Effector CD8-positive, alpha-beta T cell (primary cell): ENCODE results near the gene DNPEP.

ENCODE experiments used
- DNase-seq: peaks from one replicate; lab custom pipeline; 2025; lab: John Stamatoyannopoulos, UW
- total RNA-seq, 4 experiments: gene quantifications; one replicate each; lab custom pipeline; 2026; lab: John Stamatoyannopoulos, UW

The DNPEP gene
- total RNA-seq, result 65.0 to 107 (median 75.6) reads per million in 4 experiments

DNA sequence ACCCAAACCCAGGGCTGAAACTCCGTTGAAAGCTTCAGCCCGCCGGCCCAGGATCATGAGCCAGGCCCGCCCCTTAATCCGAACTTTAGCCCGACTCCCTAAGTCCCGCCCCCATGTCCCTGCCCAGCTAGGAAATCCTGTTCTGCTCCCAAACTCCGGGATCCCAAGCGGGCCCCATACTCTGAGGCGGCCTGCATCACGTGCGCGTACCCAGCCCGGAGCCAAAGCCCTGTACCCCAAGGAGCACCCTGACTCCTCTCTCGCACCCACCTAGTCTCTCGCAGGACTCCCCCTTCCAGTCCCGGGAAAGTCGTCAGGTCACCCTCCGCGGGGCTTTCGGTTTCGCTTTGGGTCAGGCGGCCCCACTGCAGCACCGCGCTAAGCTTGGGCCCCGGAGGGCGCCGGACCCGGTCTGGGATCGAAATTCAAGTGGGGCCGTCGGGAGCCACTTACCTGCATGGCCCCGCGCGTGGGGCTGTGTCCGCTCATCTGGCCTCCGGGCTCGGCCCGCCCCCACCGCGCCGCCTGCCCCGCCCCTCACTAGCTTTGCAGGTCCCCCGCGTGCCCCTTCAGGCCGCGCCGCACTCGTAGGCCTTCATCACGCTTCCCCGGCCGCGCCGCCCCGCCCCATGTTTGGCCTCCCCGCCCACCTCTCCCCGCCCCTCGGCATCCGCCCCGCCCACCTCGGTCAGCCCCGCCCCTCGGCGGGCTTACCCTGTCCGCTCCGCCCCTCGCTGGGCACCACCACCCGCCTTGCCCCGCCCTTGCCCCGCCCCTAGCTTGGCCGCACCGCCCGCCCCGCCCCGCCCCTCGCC is at the start of gene DNPEP:
Gene DNPEP, minus strand, starts transcription at position 607 of the 815 bp plus-strand sequence. Its CDS starts 118 bp downstream, at position 489.
- DNase-seq, result peak; percentile 99

GRCh38 chr2:219437141-219437540 is 49.4 kb upstream of the DNPEP start:
- no peak for DNase-seq

DNA sequence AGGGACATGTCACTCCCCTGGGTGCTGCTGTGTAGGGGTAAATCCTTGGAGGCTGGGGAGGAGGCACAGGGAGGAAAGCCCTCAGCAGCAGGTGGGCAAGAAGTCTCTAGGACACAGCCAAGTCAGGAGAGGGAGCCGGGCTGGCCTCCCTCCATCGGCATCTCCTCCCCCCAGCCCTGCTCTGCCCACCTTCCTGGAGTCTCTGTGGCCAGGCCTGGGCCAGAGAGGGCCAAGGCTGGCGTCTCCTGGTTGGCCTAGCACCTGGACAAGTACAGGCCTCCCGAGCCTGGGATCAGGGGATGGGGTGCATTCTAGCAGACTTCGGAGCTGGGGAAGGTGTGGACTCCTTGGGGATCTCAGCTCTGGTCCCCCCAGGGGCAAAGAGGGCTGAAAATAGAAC is 48.8 kb upstream of the DNPEP start:
- no peak for DNase-seq

- no peak for DNase-seq
Measured at GRCh38 chr2:219435701-219436100, 48.0 kb upstream of the DNPEP start.

DNA sequence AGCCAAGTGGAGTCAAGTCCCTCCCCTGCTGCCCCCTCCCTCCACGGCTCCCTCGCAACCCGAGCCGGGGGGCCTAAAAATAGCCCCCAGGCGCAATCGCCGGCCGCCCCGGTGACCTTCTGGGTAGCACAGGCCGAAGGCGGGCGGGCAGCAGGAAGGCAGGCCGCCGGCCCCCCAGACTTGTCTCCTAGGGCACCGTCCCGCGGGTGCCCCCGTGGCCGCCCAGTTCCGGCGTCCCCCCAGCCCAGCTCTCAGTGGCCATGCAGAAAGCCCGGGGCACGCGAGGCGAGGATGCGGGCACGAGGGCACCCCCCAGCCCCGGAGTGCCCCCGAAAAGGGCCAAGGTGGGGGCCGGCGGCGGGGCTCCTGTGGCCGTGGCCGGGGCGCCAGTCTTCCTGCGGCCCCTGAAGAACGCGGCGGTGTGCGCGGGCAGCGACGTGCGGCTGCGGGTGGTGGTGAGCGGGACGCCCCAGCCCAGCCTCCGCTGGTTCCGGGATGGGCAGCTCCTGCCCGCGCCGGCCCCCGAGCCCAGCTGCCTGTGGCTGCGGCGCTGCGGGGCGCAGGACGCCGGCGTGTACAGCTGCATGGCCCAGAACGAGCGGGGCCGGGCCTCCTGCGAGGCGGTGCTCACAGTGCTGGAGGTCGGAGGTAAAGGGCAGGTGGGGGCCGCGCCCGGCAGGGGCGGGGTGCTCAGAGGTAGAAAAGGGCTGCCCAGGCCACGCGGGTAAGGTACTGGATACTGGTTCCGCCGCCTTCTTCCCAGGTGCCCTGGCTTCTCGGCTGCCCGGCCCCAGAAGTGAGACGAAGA is 47.2 kb upstream of the DNPEP start, which contains the start of gene SPEG:
Gene SPEG, plus strand, starts transcription at position 126 of the 808 bp plus-strand sequence. Its CDS starts 135 bp downstream, at position 261.
- no peak for DNase-seq

GRCh38 chr2:219434468-219434717 is 46.7 kb upstream of the DNPEP start:
- no peak for DNase-seq

GRCh38 chr2:219433666-219434467 is 46.2 kb upstream of the DNPEP start:
- DNase-seq, result no peak

DNA sequence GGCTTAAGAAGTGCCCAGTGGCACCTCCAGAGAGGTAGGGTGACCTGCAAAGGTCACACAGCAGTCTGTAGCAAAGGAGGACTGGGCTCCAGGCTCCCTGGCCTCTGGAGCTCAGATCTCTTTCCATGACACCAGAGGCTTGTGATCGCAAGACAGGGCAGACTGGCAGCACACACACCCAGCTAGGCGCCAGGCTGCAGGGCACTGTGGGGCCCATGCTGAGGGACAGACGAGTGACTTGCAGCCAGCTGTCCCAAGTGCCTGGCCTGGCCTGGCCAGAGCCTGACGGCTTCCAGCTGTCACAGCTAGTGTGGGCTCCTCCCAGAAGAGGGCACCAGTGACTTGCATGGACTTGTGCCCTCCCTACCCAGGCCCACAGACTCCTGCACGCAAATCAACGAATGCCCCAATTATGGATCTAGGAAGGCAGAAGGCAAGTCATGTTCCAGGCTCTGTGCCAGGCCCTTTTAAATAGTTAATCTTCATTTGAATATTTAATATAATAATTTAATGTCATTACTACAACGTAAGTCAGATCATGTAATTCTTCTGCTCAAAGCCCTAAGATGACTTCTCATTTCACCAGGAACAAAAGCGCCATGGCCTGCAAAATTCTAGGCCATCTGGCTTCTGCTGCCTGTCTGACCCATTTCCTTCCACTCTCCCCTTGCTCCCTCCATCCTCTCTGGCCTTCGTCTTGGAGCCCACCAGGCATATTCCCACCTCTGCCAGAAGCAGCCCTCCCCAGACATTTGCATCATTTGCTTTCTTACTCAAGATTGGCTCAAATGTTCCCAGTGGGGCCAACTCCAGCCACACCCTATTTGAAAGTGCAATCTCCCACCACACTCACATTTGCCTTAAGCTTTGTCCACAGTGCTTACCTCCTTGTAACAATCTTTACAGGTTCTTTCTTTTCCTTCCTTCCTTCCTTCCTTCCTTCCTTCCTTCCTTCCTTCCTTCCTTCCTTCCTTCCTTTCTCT is 43.2 kb upstream of the DNPEP start:
- DNase-seq, result no peak

- no peak for DNase-seq
Measured at GRCh38 chr2:219429958-219430606, 42.4 kb upstream of the DNPEP start.

- DNase-seq, result no peak
Measured at GRCh38 chr2:219428469-219428868, 40.8 kb upstream of the DNPEP start.

- no peak for DNase-seq
Measured at GRCh38 chr2:219426534-219427136, 38.9 kb upstream of the DNPEP start.

GRCh38 chr2:219426068-219426443 is 38.3 kb upstream of the DNPEP start:
- no peak for DNase-seq

GRCh38 chr2:219425238-219426067 is 37.7 kb upstream of the DNPEP start:
- DNase-seq, result no peak

DNA sequence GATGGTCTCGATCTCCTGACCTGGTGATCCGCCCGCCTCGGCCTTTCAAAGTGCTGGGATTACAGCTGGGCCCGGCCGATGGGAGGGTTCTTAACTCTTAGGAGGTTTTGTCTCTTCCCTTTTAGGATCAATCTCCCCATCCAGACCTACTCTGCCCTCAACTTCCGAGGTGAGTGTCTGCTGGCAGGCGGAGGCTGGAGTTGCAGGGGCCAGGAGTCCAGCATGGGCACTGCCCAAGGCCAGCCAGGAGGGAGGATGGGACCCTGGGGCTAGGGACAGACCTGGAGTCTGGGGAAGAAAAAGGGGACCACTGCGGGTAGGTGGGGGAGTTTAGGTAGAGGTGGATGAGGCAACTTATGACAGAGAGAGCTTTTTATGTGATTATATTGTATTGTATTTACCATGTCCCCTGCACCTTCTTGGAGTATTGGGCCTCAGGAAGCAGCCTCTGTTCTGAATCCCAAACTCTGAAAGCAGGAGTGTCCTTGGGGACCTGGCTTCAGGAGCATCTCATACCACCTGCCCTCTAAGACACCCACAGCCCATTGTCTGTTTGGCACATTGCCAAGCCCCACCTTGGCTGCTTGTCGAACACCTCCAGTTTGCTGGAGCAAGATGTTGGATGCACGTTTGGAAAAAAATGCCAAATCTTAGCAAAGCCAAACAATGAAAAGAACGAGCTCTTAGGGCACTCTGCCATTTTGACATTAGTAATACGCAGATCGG is 36.1 kb upstream of the DNPEP start:
- no peak for DNase-seq

DNA sequence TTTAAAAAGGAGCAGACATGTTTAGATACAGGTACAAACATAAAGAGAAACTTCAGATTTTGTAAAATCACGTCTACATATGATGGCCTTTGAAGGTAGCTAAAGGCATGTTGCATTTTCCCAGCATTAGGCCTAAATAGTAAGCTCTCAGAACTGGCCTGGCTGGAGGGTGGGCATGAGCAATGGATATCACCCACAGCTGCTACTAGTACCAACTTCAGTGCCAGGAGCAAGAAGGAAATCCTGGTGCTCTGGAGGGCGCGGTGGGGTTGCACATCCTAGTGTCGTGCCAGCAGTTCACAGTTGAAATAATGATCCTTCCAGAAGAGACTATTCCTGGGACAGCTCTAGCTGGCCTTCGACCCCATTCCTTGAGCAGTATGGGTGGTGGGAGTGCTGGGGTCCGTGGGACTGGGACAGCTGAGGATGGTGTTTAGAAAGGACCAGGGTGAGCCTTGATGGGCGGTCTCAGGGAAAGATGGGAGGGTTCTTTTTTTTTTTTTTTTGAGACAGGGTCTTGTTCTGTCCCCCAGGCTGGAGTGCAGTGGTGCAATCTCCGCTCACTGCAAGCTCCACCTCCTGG is 35.3 kb upstream of the DNPEP start:
- no peak for DNase-seq

DNA sequence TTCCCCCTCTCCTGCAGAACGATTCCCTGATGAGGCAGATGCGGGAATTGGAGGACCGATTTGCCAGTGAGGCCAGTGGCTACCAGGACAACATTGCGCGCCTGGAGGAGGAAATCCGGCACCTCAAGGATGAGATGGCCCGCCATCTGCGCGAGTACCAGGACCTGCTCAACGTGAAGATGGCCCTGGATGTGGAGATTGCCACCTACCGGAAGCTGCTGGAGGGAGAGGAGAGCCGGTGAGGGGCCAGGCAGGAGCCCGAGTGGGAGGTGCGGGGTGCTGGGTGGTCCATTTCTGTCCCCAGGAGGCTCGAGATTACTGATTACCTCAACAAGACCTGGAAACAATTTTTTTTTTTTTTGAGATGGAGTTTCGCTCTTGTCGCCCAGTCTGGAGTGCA is 33.6 kb upstream of the DNPEP start:
- no peak for DNase-seq

DNA sequence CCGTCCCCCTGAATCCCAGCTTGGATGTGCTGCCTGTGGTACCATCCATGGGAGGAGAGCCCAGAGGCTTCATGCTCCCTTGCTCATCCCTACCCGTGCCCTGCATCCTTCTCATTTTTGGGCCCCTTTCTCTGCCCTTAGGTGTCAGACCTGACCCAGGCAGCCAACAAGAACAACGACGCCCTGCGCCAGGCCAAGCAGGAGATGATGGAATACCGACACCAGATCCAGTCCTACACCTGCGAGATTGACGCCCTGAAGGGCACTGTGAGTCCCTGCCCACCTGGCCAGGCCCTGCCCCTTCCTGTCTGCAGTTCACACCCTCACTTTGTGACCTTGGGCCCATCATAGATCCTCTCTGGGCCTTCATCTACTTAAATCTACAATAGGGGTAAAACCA is 33.0 kb upstream of the DNPEP start:
- DNase-seq, result no peak
